Measurements from ENCODE around the gene INTS12. TPM values are rescaled to one million over a fixed set of nuclear protein-coding genes. Genes with fewer than 3 reads are reported as not detected.
A peak's percentile ranks its signal among the peaks of the same experiment; 100 is the strongest.

INTS12 gene
- total RNA-seq, 1 donor from 2014 or later = 17.2 TPM

GRCh38 chr4:105657117-105657765 is 51.2 kb downstream of the INTS12 start:
- Histone ChIP-seq H3K27me3 (peaks cover 14% of the 10 kb centered on the region), H2AFZ (replicated peaks) (no peak overlapping the region), H4K20me1 (ENCODE audit: low read depth) (no peaks in the 10 kb centered on the region), H3K79me2 (ENCODE audit: low read depth) (no peaks in the 10 kb centered on the region), H3K27ac (no peak overlapping the region), H3K9ac (no peak overlapping the region), H3K4me3 (no peak overlapping the region), H3K4me2 (no peak overlapping the region), H3K36me3 (no peaks in the 10 kb centered on the region), H3F3A (ENCODE audit: low read depth) (no peaks in the 10 kb centered on the region), H3K4me1 (no peaks in the 10 kb centered on the region), H3K9me3 (ENCODE audit: low read depth) (no peaks in the 10 kb centered on the region)
- no peaks in the 10 kb centered on the region for H3K27me3 Mint-ChIP-seq (ENCODE audit: insufficient read depth, low read depth)
- H3K9me3 Mint-ChIP-seq = no peaks in the 10 kb centered on the region
- H3K36me3 Mint-ChIP-seq = no peaks in the 10 kb centered on the region
- no peak overlapping the region for H3K27ac Mint-ChIP-seq
- no peak overlapping the region for H3K4me3 Mint-ChIP-seq
- H3K4me1 Mint-ChIP-seq = no peaks in the 10 kb centered on the region
- TF ChIP-seq EZH2phosphoT487 (IDR thresholded peaks at IDR 0.05) = no peak
- TF ChIP-seq EZH2 (IDR thresholded peaks at IDR 0.05) = no peak
- no peak for TF ChIP-seq CTCF (IDR thresholded peaks at IDR 0.05)
- no peak for DNase-seq (ENCODE audit: low spot score)

DNA sequence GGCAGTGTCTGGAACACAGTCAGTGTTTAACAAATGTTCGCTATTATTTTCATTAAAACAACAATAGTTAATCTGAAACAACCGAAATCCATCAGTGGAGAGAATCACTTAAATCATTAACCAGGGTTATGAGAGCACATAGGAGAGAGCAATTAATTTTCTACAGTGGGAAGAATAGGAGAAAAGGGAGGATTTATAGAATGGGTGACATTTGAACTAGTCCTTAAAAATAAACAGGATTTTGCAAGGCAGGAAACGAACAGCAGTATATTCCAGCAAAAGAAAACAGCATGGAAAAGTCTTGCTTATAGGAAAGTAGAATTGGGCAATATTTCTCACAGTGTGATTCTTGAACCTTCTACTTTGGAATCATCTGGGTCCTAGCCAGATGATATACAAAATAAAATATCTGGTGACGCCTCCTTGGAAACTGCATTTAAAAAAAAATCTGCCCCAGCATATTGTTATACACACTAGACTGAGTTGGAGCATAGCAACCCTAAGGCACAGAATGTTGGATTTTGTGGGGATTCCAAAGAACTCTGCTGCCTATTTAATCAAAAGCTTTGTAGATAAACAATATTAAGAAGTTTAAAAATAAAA is 56.1 kb downstream of the INTS12 start:
- H2AFZ ChIP-seq (replicated peaks) = no peak overlapping the region
- H3K27ac ChIP-seq = no peak overlapping the region
- no peak overlapping the region for H3K27ac Mint-ChIP-seq
- peaks cover 4% of the 10 kb centered on the region for H3K27me3 Mint-ChIP-seq (ENCODE audit: insufficient read depth, low read depth)
- no peak overlapping the region for H3K4me3 ChIP-seq
- TF ChIP-seq EZH2 (IDR thresholded peaks at IDR 0.05) = no peak
- no peak for TF ChIP-seq EZH2phosphoT487 (IDR thresholded peaks at IDR 0.05)
- TF ChIP-seq CTCF (IDR thresholded peaks at IDR 0.05) = no peak
- H4K20me1 ChIP-seq (ENCODE audit: low read depth) = no peaks in the 10 kb centered on the region
- H3K4me3 Mint-ChIP-seq = no peak overlapping the region
- H3K9me3 Mint-ChIP-seq = no peaks in the 10 kb centered on the region
- no peak overlapping the region for H3K9ac ChIP-seq
- no peaks in the 10 kb centered on the region for H3K79me2 ChIP-seq (ENCODE audit: low read depth)
- H3K9me3 ChIP-seq (ENCODE audit: low read depth) = no peaks in the 10 kb centered on the region
- DNase-seq (ENCODE audit: low spot score) = no peak
- H3F3A ChIP-seq (ENCODE audit: low read depth) = no peaks in the 10 kb centered on the region
- no peaks in the 10 kb centered on the region for H3K4me1 ChIP-seq
- no peaks in the 10 kb centered on the region for H3K36me3 Mint-ChIP-seq
- peaks cover 23% of the 10 kb centered on the region for H3K27me3 ChIP-seq
- H3K36me3 ChIP-seq = no peaks in the 10 kb centered on the region
- no peaks in the 10 kb centered on the region for H3K4me1 Mint-ChIP-seq
- H3K4me2 ChIP-seq = no peak overlapping the region

GRCh38 chr4:105651884-105652283 is 56.6 kb downstream of the INTS12 start:
- H3K27me3 Mint-ChIP-seq (ENCODE audit: insufficient read depth, low read depth) = peaks cover 4% of the 10 kb centered on the region
- no peak overlapping the region for H3K27ac Mint-ChIP-seq
- H3K4me1 Mint-ChIP-seq = no peaks in the 10 kb centered on the region
- Histone ChIP-seq H3K4me2 (no peak overlapping the region), H3K9ac (no peak overlapping the region), H3K79me2 (ENCODE audit: low read depth) (no peaks in the 10 kb centered on the region), H3F3A (ENCODE audit: low read depth) (no peaks in the 10 kb centered on the region), H3K36me3 (no peaks in the 10 kb centered on the region), H3K4me1 (no peaks in the 10 kb centered on the region), H4K20me1 (ENCODE audit: low read depth) (no peaks in the 10 kb centered on the region), H3K27ac (no peak overlapping the region), H3K9me3 (ENCODE audit: low read depth) (no peaks in the 10 kb centered on the region), H3K27me3 (peaks cover 28% of the 10 kb centered on the region), H3K4me3 (no peak overlapping the region), H2AFZ (replicated peaks) (peak overlapping the region; percentile 94)
- no peak overlapping the region for H3K4me3 Mint-ChIP-seq
- TF ChIP-seq CTCF (IDR thresholded peaks at IDR 0.05) (no peak), EZH2 (IDR thresholded peaks at IDR 0.05) (no peak), EZH2phosphoT487 (IDR thresholded peaks at IDR 0.05) (no peak)
- DNase-seq (ENCODE audit: low spot score) = no peak
- H3K9me3 Mint-ChIP-seq = no peaks in the 10 kb centered on the region
- no peaks in the 10 kb centered on the region for H3K36me3 Mint-ChIP-seq

Measured in neural progenitor cell (in vitro differentiated cells).